GM23248 (cell line): ENCODE results near the gene CTIF.

Experiments
- EZH2 ChIP-seq: fragments of 200-600 bp; sonication (generic); IDR thresholded peaks from 2 replicates; pipeline ENCODE4 v1.6.1; 2018; ENCODE audit warnings: antibody characterized with exemption, mild to moderate bottlenecking; ENCODE audit not compliant: insufficient read depth, poor library complexity, severe bottlenecking
- EZH2phosphoT487 ChIP-seq: fragments of 200-600 bp; sonication (generic); IDR thresholded peaks from 2 replicates; pipeline ENCODE4 v1.6.1; 2018; ENCODE audit warnings: antibody characterized with exemption, moderate library complexity, mild to moderate bottlenecking, low read depth; ENCODE audit not compliant: insufficient read depth

GRCh38 chr18:48502906-48503305 is 35.9 kb upstream of the CTIF start:
- TF ChIP-seq EZH2 (no peak), EZH2phosphoT487 (no peak)
